Activated CD8-positive, alpha-beta T cell treated with anti-CD3 and anti-CD28 coated beads for 36 hours (primary cell): ENCODE data around the gene MBD1. TPM values are rescaled to one million over a fixed set of nuclear protein-coding genes. Genes with fewer than 3 reads are reported as not detected.
A peak's percentile ranks its signal among the peaks of the same experiment; 100 is the strongest.
"Not testable (repeated sequence)": the region's sequence is repeated elsewhere in the genome, so short reads cannot be mapped to it uniquely, and the experiment has no call there.

Experiments
- ATAC-seq: fragments of 200-7000 bp; cut with Tn5 transposase; one replicate; pipeline ENCODE4 v1.10.0; 2021; ENCODE audit warnings: mild to moderate bottlenecking, moderate library complexity
- CTCF ChIA-PET: fragments of 350-600 bp; sonication (Branson Sonifier 250); formaldehyde crosslinking; loops from one replicate; lab custom pipeline; 2021; ENCODE audit warnings: antibody characterized with exemption; lab: Charles Lee
- POLR2A ChIA-PET: fragments of 350-600 bp; sonication (Branson Sonifier 250); formaldehyde crosslinking; loops from one replicate; lab custom pipeline; 2021; ENCODE audit warnings: antibody characterized with exemption; lab: Charles Lee
- DNase-seq: peaks from one replicate; pipeline ENCODE4 v3.0.0-alpha.2; 2020
- H3K27ac Mint-ChIP-seq: one replicate; pipeline ENCODE4 v1.8.0; 2021; ENCODE audit warnings: mild to moderate bottlenecking, mixed read lengths
- H3K27me3 Mint-ChIP-seq: one replicate; pipeline ENCODE4 v1.8.0; 2021; ENCODE audit warnings: mixed read lengths
- H3K36me3 Mint-ChIP-seq: one replicate; pipeline ENCODE4 v1.8.0; 2021; ENCODE audit warnings: low read depth, mixed read lengths
- H3K4me1 Mint-ChIP-seq: one replicate; pipeline ENCODE4 v1.8.0; 2021; ENCODE audit warnings: low read depth, mixed read lengths
- H3K4me3 Mint-ChIP-seq: one replicate; pipeline ENCODE4 v1.8.0; 2021; ENCODE audit warnings: mild to moderate bottlenecking, moderate library complexity, mixed read lengths
- H3K9me3 Mint-ChIP-seq: one replicate; pipeline ENCODE4 v1.8.0; 2021; ENCODE audit warnings: mixed read lengths
- intact Hi-C: fragments of 100-400 bp; cut with micrococcal nuclease; formaldehyde crosslinking; loops from one replicate; pipeline ENCODE4 v1.10.0; 2022
- total RNA-seq, 2 experiments: library from RNA; stranded (reverse); gene quantifications; one replicate each; pipeline ENCODE4 v1.2.3, GENCODE V29; 2021
- TF ChIP-seq, protein P1 (sequence below): fragments of 200-600 bp; IDR thresholded peaks from one replicate; pipeline ENCODE4 v1.8.0; 2022; ENCODE audit warnings: antibody characterized with exemption, mild to moderate bottlenecking

The MBD1 gene
- total RNA-seq, 2 experiments from 2014 or later, result 67.4 to 69.0 TPM

DNA sequence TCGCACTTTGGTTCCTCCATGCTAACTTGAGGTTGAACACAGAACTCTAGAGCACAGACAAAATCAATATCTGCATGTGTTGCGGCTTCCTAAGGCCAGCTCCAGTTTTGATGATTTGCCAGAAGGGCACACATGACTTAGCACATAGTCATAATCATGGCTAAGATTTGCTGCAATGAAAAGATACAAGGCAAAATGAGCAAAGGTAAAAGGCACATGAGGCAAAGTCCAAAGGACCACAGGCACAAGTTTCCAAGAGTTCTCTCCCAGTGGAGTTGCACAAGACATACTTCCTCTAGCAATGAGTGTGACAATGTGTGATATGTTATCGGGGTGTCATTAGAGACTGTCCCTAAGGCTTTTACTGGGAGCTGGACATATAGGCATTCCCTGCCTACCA is 30.3 kb upstream of the MBD1 start:
- Mint-ChIP-seq H3K36me3 (no peaks in the 10 kb centered on the region), H3K4me3 (no peak overlapping the region), H3K4me1 (peaks cover 16% of the 10 kb centered on the region), H3K9me3 (no peaks in the 10 kb centered on the region), H3K27me3 (peaks cover 3% of the 10 kb centered on the region), H3K27ac (no peak overlapping the region)
- ATAC-seq (no peak), DNase-seq (no peak)
- POLR2A ChIA-PET, result interaction anchor here (0.5 to 0.8 kb wide), 2 partner anchors 9 to 39 kb away, joined by 3 read pairs; no protein-coding TSS in a partner anchor
- TF ChIP-seq, protein P1, sequence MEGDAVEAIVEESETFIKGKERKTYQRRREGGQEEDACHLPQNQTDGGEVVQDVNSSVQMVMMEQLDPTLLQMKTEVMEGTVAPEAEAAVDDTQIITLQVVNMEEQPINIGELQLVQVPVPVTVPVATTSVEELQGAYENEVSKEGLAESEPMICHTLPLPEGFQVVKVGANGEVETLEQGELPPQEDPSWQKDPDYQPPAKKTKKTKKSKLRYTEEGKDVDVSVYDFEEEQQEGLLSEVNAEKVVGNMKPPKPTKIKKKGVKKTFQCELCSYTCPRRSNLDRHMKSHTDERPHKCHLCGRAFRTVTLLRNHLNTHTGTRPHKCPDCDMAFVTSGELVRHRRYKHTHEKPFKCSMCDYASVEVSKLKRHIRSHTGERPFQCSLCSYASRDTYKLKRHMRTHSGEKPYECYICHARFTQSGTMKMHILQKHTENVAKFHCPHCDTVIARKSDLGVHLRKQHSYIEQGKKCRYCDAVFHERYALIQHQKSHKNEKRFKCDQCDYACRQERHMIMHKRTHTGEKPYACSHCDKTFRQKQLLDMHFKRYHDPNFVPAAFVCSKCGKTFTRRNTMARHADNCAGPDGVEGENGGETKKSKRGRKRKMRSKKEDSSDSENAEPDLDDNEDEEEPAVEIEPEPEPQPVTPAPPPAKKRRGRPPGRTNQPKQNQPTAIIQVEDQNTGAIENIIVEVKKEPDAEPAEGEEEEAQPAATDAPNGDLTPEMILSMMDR, result no peak
- CTCF ChIA-PET, result no interaction called here
- intact Hi-C loops, result no loop called here

DNA sequence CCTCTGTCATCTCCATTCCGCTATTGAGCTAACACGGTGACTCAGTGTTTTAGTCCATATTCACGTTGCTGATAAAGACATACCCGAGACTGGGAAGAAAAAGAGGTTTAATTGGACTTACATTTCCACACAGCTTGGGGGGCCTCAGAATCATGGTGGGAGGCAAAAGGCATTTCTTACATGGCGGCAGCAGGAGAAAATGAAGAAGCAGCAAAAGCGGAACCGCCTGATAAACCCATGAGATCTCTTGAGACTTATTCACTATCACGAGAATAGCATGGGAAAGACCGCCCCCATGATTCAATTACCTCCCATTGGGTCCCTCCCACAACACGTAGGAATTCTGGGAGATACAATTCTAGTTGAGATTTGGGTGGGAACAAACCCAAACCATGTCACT is 28.8 kb upstream of the MBD1 start:
- H3K27ac Mint-ChIP-seq, result no peak overlapping the region

DNA sequence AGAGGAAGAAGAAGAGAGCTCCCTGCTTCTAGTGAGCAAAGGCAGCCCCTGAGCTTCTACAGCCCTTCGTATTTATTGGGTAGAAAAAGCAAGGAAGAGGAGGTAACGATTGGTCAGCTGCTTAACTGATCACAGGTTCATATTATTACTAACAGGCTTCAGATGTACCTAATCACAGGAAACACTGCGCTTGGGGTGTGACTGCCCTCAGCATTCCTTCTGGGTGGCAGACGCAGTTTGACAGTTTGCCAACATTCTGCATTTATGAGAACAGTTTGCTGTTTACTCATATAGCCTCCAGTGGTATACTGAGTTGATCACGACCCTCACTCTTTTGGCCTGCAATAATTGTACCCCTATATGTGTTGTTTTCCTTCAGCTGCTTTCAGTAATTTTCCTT is 27.5 kb upstream of the MBD1 start:
- H3K27ac Mint-ChIP-seq, H3K36me3 Mint-ChIP-seq, DNase-seq, H3K27me3 Mint-ChIP-seq, H3K4me3 Mint-ChIP-seq, ATAC-seq, intact Hi-C loops, H3K9me3 Mint-ChIP-seq: not testable (repeated sequence)
- ChIA-PET CTCF (interaction anchor here (1.3 to 2.3 kb wide), 5 partner anchors 11 to 49 kb away, joined by 3 to 11 read pairs (median 6); no protein-coding TSS in a partner anchor), POLR2A (interaction anchor here (0.7 kb wide), 1 partner anchor 48 kb away, joined by 4 read pairs; no protein-coding TSS in a partner anchor)
- peaks cover 16% of the 10 kb centered on the region for H3K4me1 Mint-ChIP-seq

More for the DNA sequence above, 28.8 kb upstream of the MBD1 start:
- Mint-ChIP-seq H3K36me3 (no peaks in the 10 kb centered on the region), H3K27me3 (peaks cover 5% of the 10 kb centered on the region), H3K9me3 (peaks cover 3% of the 10 kb centered on the region), H3K4me3 (no peak overlapping the region), H3K4me1 (peaks cover 16% of the 10 kb centered on the region)
- TF ChIP-seq, protein P1, result no peak
- CTCF ChIA-PET, result interaction anchor here (1.7 kb wide), 1 partner anchor 47 kb away, joined by 6 read pairs; no protein-coding TSS in a partner anchor
- DNase-seq, result no peak
- POLR2A ChIA-PET, result no interaction called here
- intact Hi-C loops, result no loop called here
- no peak for ATAC-seq

DNA sequence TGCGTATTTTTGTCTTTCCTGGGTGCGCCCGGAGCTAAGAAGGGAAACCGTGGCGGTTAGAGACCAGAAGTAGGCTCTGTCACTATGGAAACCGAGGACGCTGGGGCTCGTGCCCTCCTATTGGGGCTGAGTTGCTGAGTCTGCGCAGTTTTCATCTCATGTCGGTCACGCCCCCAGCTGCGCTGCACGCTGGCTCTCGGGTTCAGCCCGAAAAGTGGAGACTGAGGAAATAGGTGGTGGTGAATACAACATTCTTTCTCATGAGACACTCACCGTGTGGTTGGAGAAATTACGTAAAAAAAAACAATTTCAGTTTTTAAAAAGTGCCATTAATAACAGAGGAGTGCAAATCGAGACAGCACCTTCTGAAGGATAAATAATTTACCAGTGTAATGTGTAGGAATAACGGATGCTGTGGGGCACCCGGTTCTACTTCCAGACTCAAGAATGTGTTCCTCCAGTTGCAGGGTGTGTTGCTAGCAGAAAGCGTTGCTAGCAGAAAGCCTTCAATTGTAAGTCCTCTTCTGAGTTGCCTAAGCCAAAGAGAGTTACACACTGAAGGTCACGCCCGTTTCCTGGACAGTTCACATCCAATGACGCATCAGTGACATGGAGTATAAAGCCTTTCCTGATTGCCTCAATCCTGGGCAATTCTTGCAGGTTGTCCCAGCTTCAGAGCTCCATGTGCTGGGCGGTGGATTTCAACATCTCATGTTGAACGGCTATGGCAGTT is 26.6 kb upstream of the MBD1 start:
- TF ChIP-seq, protein P1, result no peak
- H3K4me3 Mint-ChIP-seq, result peak overlapping the region; percentile 83
- DNase-seq, result peak; percentile 97
- H3K27ac Mint-ChIP-seq, result peak overlapping the region; percentile 70
- H3K36me3 Mint-ChIP-seq, result no peaks in the 10 kb centered on the region
- peaks cover 4% of the 10 kb centered on the region for H3K9me3 Mint-ChIP-seq
- ChIA-PET POLR2A (interaction anchor here (0.6 to 1.0 kb wide), 2 partner anchors 10 to 447 kb away, joined by 3 to 5 read pairs; no protein-coding TSS in a partner anchor), CTCF (interaction anchor here (1.3 to 2.3 kb wide), 4 partner anchors 10 to 49 kb away, joined by 3 to 11 read pairs (median 4); no protein-coding TSS in a partner anchor)
- intact Hi-C loops, result no loop called here
- H3K27me3 Mint-ChIP-seq, result peaks cover 4% of the 10 kb centered on the region
- peaks cover 16% of the 10 kb centered on the region for H3K4me1 Mint-ChIP-seq
- ATAC-seq, result peak; percentile 99

DNA sequence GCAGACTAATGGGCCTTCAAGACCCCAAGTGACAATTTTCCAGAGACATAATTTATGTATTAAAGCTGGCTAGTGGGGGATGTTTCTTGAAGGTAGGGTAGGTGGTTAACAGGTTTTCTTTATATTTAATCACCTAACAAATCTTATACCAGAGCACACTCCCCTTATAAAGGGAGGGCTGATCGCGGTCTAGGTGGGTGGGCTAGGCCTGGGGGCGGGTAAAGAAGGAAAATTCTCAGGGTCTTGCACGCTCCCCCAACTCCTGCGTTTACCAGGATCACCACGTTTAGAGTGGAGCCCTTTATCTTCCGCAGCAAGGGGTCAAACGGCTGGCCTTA is 26.0 kb upstream of the MBD1 start:
- Mint-ChIP-seq H3K36me3 (no peaks in the 10 kb centered on the region), H3K27ac (peak overlapping the region; percentile 70), H3K4me1 (peaks cover 16% of the 10 kb centered on the region), H3K27me3 (peaks cover 7% of the 10 kb centered on the region), H3K4me3 (peak overlapping the region; percentile 83), H3K9me3 (peaks cover 4% of the 10 kb centered on the region)
- ChIA-PET POLR2A (interaction anchor here (1.0 kb wide), 1 partner anchor 9 kb away, joined by 5 read pairs; no protein-coding TSS in a partner anchor), CTCF (interaction anchor here (1.8 to 2.3 kb wide), 2 partner anchors 39 to 50 kb away, joined by 6 to 11 read pairs; no protein-coding TSS in a partner anchor)
- TF ChIP-seq, protein P1, result no peak
- peak; percentile 24 for ATAC-seq
- intact Hi-C loops, result no loop called here
- DNase-seq, result no peak
